PFSK-1 (cell line): ENCODE measurements around the gene FAM53A.

Experiments used
- POLR2AphosphoS5 ChIP-seq: IDR thresholded peaks from 2 replicates; pipeline ENCODE4 v1.6.1; 2012; ENCODE audit warnings: low read depth, mild to moderate bottlenecking, control low read depth, low read length, moderate library complexity
- SIN3A ChIP-seq: IDR thresholded peaks from 2 replicates; pipeline ENCODE4 v1.6.1; 2012; ENCODE audit warnings: mild to moderate bottlenecking, low read length, moderate library complexity, borderline replicate concordance; ENCODE audit not compliant: insufficient read depth

GRCh38 chr4:1626941-1627340 is 57.2 kb downstream of the FAM53A start:
- TF ChIP-seq POLR2AphosphoS5, result no peak
- TF ChIP-seq SIN3A, result no peak
